CD4-positive, alpha-beta T cell (primary cell): ENCODE measurements around the gene CAPZB. TPM values are rescaled to one million over a fixed set of nuclear protein-coding genes. Genes with fewer than 3 reads are reported as not detected.
A peak's percentile ranks its signal among the peaks of the same experiment; 100 is the strongest.

Source experiments
- ATAC-seq: fragments of 200-7000 bp; cut with Tn5 transposase; one replicate; pipeline ENCODE4 v1.10.0; 2022; ENCODE audit warnings: mild to moderate bottlenecking; ENCODE audit not compliant: poor library complexity
- CTCF ChIA-PET: fragments of 350-600 bp; sonication (Branson Sonifier 250); formaldehyde crosslinking; loops from one replicate; lab custom pipeline; 2021; ENCODE audit warnings: antibody characterized with exemption, inconsistent platforms; lab: Charles Lee
- POLR2A ChIA-PET: fragments of 350-600 bp; sonication (Branson Sonifier 250); formaldehyde crosslinking; loops from one replicate; lab custom pipeline; 2021; ENCODE audit warnings: antibody characterized with exemption, inconsistent platforms; lab: Charles Lee
- DNase-seq, 14 experiments: peaks; one replicate each; pipeline ENCODE4 v3.0.0-alpha.2; 2013 to 2020; ENCODE audit warnings: mixed read lengths in 2 of 14
- H3K27ac ChIP-seq, 2 donors: one replicate each; pipeline versions ENCODE4 v1.5.1 to v1.7.0; 2013; ENCODE audit warnings: low read length in 2 of 2, low read depth in 1 of 2, mild to moderate bottlenecking in 1 of 2
- H3K27me3 ChIP-seq, 2 experiments: 1 replicate in 1 of 2; 2 replicates in 1 of 2; pipeline versions ENCODE4 v1.6.1 to v1.7.0; 2013; ENCODE audit warnings: low read length in 2 of 2, control low read depth in 1 of 2, mild to moderate bottlenecking in 1 of 2, moderate library complexity in 1 of 2; ENCODE audit not compliant: insufficient read depth in 2 of 2, control insufficient read depth in 1 of 2
- H3K36me3 ChIP-seq: one replicate; pipeline ENCODE4 v1.6.1; 2013; ENCODE audit warnings: low read length, control low read depth; ENCODE audit not compliant: insufficient read depth
- H3K4me1 ChIP-seq: one replicate; pipeline ENCODE4 v1.6.1; 2013; ENCODE audit warnings: low read length, control low read depth; ENCODE audit not compliant: insufficient read depth
- H3K4me3 ChIP-seq: one replicate; pipeline ENCODE4 v1.5.1; 2013; ENCODE audit warnings: mild to moderate bottlenecking, low read length, moderate library complexity
- H3K9me3 ChIP-seq, 2 experiments: 1 replicate in 1 of 2; 2 replicates in 1 of 2; pipeline versions ENCODE4 v1.6.1 to v1.7.0; 2013; ENCODE audit warnings: low read length in 2 of 2, mild to moderate bottlenecking in 2 of 2, control low read depth in 1 of 2, moderate library complexity in 1 of 2; ENCODE audit not compliant: control insufficient read depth in 1 of 2, insufficient read depth in 1 of 2
- H3K27ac Mint-ChIP-seq: one replicate; pipeline ENCODE4 v1.8.0; 2020; ENCODE audit warnings: mixed read lengths
- H3K27me3 Mint-ChIP-seq: one replicate; pipeline ENCODE4 v1.8.0; 2021; ENCODE audit warnings: mixed read lengths
- H3K36me3 Mint-ChIP-seq: one replicate; pipeline ENCODE4 v1.8.0; 2021; ENCODE audit warnings: low read depth, mixed read lengths
- H3K4me1 Mint-ChIP-seq: one replicate; pipeline ENCODE4 v1.8.0; 2021; ENCODE audit warnings: low read depth, mixed read lengths
- H3K4me3 Mint-ChIP-seq: one replicate; pipeline ENCODE4 v1.8.0; 2020; ENCODE audit warnings: mild to moderate bottlenecking, mixed read lengths
- H3K9me3 Mint-ChIP-seq: one replicate; pipeline ENCODE4 v1.8.0; 2020; ENCODE audit warnings: mixed read lengths
- CTCF ChIP-seq: fragments of 200-600 bp; IDR thresholded peaks from one replicate; pipeline ENCODE4 v1.8.0; 2022; ENCODE audit warnings: antibody characterized with exemption, mild to moderate bottlenecking
- intact Hi-C, 2 experiments: fragments of 100-400 bp; cut with DNase I in 1 of 2; cut with micrococcal nuclease in 1 of 2; formaldehyde crosslinking; loops; one replicate each; pipeline versions ENCODE4 v1.15.1 to v1.9.0; 2023 to 2025; cut with DNase I, micrococcal nuclease
- total RNA-seq, 174 experiments: library from RNA in 2 of 174; stranded (reverse) in 2 of 174; gene quantifications; one replicate each; pipeline ENCODE4 v1.2.3 and lab custom pipeline; 2021 to 2026

The CAPZB gene
- total RNA-seq, 2 experiments from 2014 or later, result 168 to 173 TPM

- Histone ChIP-seq H3K9me3 (no peaks in the 10 kb centered on the region), H3K27me3 (no peaks in the 10 kb centered on the region), H3K27ac (no peak overlapping the region), H3K4me3 (no peak overlapping the region), H3K4me1 (peaks cover 13% of the 10 kb centered on the region), H3K36me3 (peaks cover 44% of the 10 kb centered on the region)
- H3K27ac Mint-ChIP-seq, result peak overlapping the region; percentile 12
- ChIA-PET CTCF (no interaction called here), POLR2A (no interaction called here)
- ATAC-seq, result no peak
- intact Hi-C loops, result no loop called here
- H3K27me3 Mint-ChIP-seq, result no peaks in the 10 kb centered on the region
- peaks cover 55% of the 10 kb centered on the region for H3K36me3 Mint-ChIP-seq
- H3K9me3 Mint-ChIP-seq, result no peaks in the 10 kb centered on the region
- DNase-seq, result no peak
- H3K4me3 Mint-ChIP-seq, result no peak overlapping the region
- peaks cover 35% of the 10 kb centered on the region for H3K4me1 Mint-ChIP-seq
- no peak for TF ChIP-seq CTCF
Measured at GRCh38 chr1:19368964-19369363, 116.4 kb downstream of the CAPZB start.

- TF ChIP-seq CTCF, result no peak
- POLR2A ChIA-PET, result no interaction called here
- H3K36me3 ChIP-seq, result peaks cover 36% of the 10 kb centered on the region
- DNase-seq, result no peak
- H3K4me3 ChIP-seq, result no peak overlapping the region
- peaks cover 17% of the 10 kb centered on the region for H3K4me1 ChIP-seq
- Mint-ChIP-seq H3K4me1 (peaks cover 43% of the 10 kb centered on the region), H3K36me3 (peaks cover 57% of the 10 kb centered on the region), H3K27ac (peak overlapping the region; percentile 76), H3K27me3 (no peaks in the 10 kb centered on the region), H3K4me3 (no peak overlapping the region), H3K9me3 (no peaks in the 10 kb centered on the region)
- intact Hi-C loops, result no loop called here
- no peak overlapping the region for H3K27ac ChIP-seq
- ATAC-seq, result no peak
- CTCF ChIA-PET, result no interaction called here
- H3K27me3 ChIP-seq, result no peaks in the 10 kb centered on the region
- no peaks in the 10 kb centered on the region for H3K9me3 ChIP-seq
Measured at GRCh38 chr1:19368050-19368449, 117.3 kb downstream of the CAPZB start.

GRCh38 chr1:19367584-19368041 is 117.7 kb downstream of the CAPZB start:
- CTCF ChIA-PET, result no interaction called here
- Mint-ChIP-seq H3K27ac (peak overlapping the region; percentile 76), H3K4me1 (peaks cover 47% of the 10 kb centered on the region)

More at GRCh38 chr1:19367584-19368041, 117.7 kb downstream of the CAPZB start:
- intact Hi-C loops, result no loop called here
- no peak for ATAC-seq
- POLR2A ChIA-PET, result no interaction called here
- Mint-ChIP-seq H3K9me3 (no peaks in the 10 kb centered on the region), H3K36me3 (peaks cover 53% of the 10 kb centered on the region), H3K4me3 (no peak overlapping the region), H3K27me3 (no peaks in the 10 kb centered on the region)
- no peak for TF ChIP-seq CTCF
- DNase-seq, result no peak
- Histone ChIP-seq H3K4me3 (no peak overlapping the region), H3K27ac (no peak overlapping the region), H3K9me3 (no peaks in the 10 kb centered on the region), H3K36me3 (peaks cover 35% of the 10 kb centered on the region), H3K27me3 (no peaks in the 10 kb centered on the region), H3K4me1 (peaks cover 19% of the 10 kb centered on the region)
